A673 (cell line): ENCODE results near the gene ANXA11.

Source experiments
- CTCF ChIP-seq: fragments of 300-800, 200-600 bp; sonication (generic); conservative IDR thresholded peaks from 2 replicates; pipeline ENCODE4 v1.5.1; 2017; ENCODE audit warnings: low read depth, mild to moderate bottlenecking, antibody characterized with exemption, low read length, moderate library complexity, mixed read lengths
- EZH2 ChIP-seq: fragments of 200-600 bp; sonication (generic); IDR thresholded peaks from 2 replicates; pipeline ENCODE4 v1.6.1; 2017; ENCODE audit warnings: borderline replicate concordance, low read depth, mild to moderate bottlenecking, mixed read lengths, antibody characterized with exemption, low read length; ENCODE audit not compliant: poor library complexity, severe bottlenecking

DNA sequence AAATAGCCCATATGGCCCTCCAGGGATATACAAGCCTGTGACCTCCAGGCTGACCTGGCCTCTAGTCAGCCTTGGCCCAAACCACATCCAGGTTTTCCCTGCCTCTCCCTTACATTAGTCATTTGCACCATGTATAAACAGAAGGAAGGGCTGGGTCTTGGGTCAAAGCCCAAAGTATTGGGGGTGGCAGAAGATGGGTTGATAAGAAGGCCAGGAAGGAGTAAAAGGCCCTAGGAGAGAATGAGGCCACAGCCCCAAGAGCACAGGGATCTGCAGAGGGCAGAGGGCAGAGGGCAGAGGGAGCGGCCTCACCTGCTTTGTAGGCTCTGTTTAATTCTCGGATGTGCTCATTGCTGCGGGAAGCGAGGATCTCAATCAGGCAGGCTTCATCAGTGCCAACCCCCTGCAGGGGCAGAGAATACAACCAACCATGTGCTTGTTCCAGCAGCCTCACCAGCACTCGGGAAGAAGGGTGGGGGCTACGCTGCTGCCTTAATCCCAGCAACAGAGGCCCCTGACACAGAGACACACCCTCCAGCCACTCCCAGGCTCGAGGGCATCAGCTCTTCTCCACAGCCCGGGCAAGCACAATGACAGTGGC, 41.5 kb downstream of the ANXA11 start:
- no peak for TF ChIP-seq CTCF
- no peak for TF ChIP-seq EZH2
